ENCODE measurements around the gene IMMP2L.

The IMMP2L gene

GRCh38 chr7:111059833-111060232 is 502.5 kb downstream of the IMMP2L start:
- DNase-seq, result no peak

- DNase-seq, result no peak
Observed at GRCh38 chr7:111057066-111057465, 505.2 kb downstream of the IMMP2L start.

GRCh38 chr7:111056371-111056770 is 505.9 kb downstream of the IMMP2L start:
- DNase-seq, result no peak

- DNase-seq, result no peak
Observed at GRCh38 chr7:111053035-111053434, 509.3 kb downstream of the IMMP2L start.

GRCh38 chr7:111051832-111052231 is 510.5 kb downstream of the IMMP2L start:
- DNase-seq, result no peak

- no peak for DNase-seq
Observed at GRCh38 chr7:111050875-111051416, 511.3 kb downstream of the IMMP2L start.

GRCh38 chr7:111049971-111050680 is 512.2 kb downstream of the IMMP2L start:
- no peak for DNase-seq

- DNase-seq, result no peak
Observed at GRCh38 chr7:111047595-111047994, 514.7 kb downstream of the IMMP2L start.

- DNase-seq, result no peak
Observed at GRCh38 chr7:111045449-111045848, 516.8 kb downstream of the IMMP2L start.

GRCh38 chr7:111043561-111043960 is 518.7 kb downstream of the IMMP2L start:
- DNase-seq, result no peak

- DNase-seq, result no peak
Observed at GRCh38 chr7:111042842-111043241, 519.5 kb downstream of the IMMP2L start.

GRCh38 chr7:111041577-111041976 is 520.7 kb downstream of the IMMP2L start:
- no peak for DNase-seq

- no peak for DNase-seq
Observed at GRCh38 chr7:111038185-111038584, 524.1 kb downstream of the IMMP2L start.

- no peak for DNase-seq
Observed at GRCh38 chr7:111031916-111032315, 530.4 kb downstream of the IMMP2L start.

GRCh38 chr7:111030336-111030735 is 532.0 kb downstream of the IMMP2L start:
- no peak for DNase-seq

GRCh38 chr7:111029574-111030251 is 532.6 kb downstream of the IMMP2L start:
- no peak for DNase-seq

GRCh38 chr7:111029141-111029572 is 533.1 kb downstream of the IMMP2L start:
- DNase-seq, result no peak

GRCh38 chr7:111027396-111027795 is 534.9 kb downstream of the IMMP2L start:
- DNase-seq, result no peak

- DNase-seq, result no peak
Observed at GRCh38 chr7:111026806-111027205, 535.5 kb downstream of the IMMP2L start.

GRCh38 chr7:111026343-111026742 is 535.9 kb downstream of the IMMP2L start:
- DNase-seq, result no peak

GRCh38 chr7:111025006-111025405 is 537.3 kb downstream of the IMMP2L start:
- no peak for DNase-seq

- DNase-seq, result no peak
Observed at GRCh38 chr7:111018960-111019736, 543.1 kb downstream of the IMMP2L start.

- DNase-seq, result no peak
Observed at GRCh38 chr7:111018447-111018846, 543.8 kb downstream of the IMMP2L start.

GRCh38 chr7:111014079-111014478 is 548.2 kb downstream of the IMMP2L start:
- no peak for DNase-seq
